Transverse colon (tissue), 4 donors: ENCODE results near the gene ATG7.

Source experiments
- POLR2A ChIP-seq: fragments of 450-650 bp; IDR thresholded peaks from one replicate; pipeline ENCODE4 v1.6.1; 2016; ENCODE audit warnings: antibody characterized with exemption, mild to moderate bottlenecking, moderate library complexity
- POLR2AphosphoS5 ChIP-seq, 3 donors: sonication (generic); formaldehyde crosslinking; IDR thresholded peaks; one replicate each; pipeline ENCODE4 v1.6.1; 2016; ENCODE audit warnings: antibody characterized with exemption in 3 of 3
- TF ChIP-seq, protein P1 (sequence below), 5 experiments: fragments of 200-600 bp in 3 of 5; fragments of 450-650 bp in 2 of 5; sonication (generic) in 3 of 5; IDR thresholded peaks; 1 replicate in 2 of 5; 2 replicates in 3 of 5; pipeline ENCODE4 v1.5.1; 2016 to 2017; ENCODE audit warnings: antibody characterized with exemption in 5 of 5, inconsistent platforms in 3 of 5, mild to moderate bottlenecking in 2 of 5, moderate library complexity in 1 of 5

DNA sequence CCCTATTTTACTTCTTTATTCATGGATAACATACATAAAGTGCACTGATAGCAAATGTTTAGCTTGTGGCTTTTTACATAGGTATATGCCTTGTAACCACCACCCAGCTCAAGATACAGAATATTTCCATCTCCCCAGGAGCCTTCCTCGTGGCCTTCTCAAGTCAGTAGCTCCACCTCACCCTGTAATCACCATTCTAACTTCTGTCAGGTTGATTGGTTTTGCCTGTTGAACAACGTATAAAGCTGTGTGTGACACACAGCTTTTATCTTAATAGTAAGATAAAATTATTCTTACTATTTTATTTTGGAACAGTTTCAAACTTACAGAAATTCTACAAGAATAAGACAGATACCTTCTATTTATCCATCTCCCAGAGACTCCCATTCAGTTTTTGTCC is 13.3 kb downstream of the ATG7 start:
- TF ChIP-seq, protein P1, sequence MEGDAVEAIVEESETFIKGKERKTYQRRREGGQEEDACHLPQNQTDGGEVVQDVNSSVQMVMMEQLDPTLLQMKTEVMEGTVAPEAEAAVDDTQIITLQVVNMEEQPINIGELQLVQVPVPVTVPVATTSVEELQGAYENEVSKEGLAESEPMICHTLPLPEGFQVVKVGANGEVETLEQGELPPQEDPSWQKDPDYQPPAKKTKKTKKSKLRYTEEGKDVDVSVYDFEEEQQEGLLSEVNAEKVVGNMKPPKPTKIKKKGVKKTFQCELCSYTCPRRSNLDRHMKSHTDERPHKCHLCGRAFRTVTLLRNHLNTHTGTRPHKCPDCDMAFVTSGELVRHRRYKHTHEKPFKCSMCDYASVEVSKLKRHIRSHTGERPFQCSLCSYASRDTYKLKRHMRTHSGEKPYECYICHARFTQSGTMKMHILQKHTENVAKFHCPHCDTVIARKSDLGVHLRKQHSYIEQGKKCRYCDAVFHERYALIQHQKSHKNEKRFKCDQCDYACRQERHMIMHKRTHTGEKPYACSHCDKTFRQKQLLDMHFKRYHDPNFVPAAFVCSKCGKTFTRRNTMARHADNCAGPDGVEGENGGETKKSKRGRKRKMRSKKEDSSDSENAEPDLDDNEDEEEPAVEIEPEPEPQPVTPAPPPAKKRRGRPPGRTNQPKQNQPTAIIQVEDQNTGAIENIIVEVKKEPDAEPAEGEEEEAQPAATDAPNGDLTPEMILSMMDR (IDR thresholded peaks at IDR 0.05): no peak
- TF ChIP-seq POLR2A (no peak), POLR2AphosphoS5 (IDR thresholded peaks at IDR 0.05) (no peak)
